Measurements from ENCODE around the gene LEKR1.
"Not testable (repeated sequence)": the region's sequence is repeated elsewhere in the genome, so short reads cannot be mapped to it uniquely, and the experiment has no call there.

The LEKR1 gene

DNA sequence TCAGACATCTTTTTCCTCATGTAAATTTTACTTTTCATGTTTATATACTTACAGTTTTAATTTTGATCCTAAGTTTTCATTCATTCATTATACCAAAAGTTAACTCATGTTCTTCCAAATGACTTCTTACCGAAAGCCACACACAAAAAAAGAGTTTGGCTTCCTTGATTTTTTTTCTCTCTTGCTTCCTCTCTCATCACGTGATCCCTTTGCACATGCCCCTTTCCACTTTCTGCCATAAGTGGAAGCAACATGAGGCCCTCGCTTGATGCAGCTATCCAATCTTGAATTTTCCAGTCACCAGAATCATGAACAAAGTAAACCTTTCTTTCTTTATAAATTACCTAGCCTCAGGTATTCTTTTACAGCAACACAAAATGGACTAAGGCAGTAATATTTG, 93.7 kb downstream of the LEKR1 start:
- Histone ChIP-seq H3K36me3 (ENCODE audit: control insufficient read depth, insufficient read depth, low read length) (no peaks in the 10 kb centered on the region), H3K4me3 (ENCODE audit: low read depth, low read length) (no peak overlapping the region), H3K9me3 (ENCODE audit: control insufficient read depth, insufficient read depth, low read length) (peaks cover 3% of the 10 kb centered on the region), H3K9ac (ENCODE audit: low read depth, low read length) (no peak overlapping the region), H3K27me3 (ENCODE audit: control insufficient read depth, insufficient read depth, low read length) (no peaks in the 10 kb centered on the region), H3K4me1 (ENCODE audit: control insufficient read depth, insufficient read depth, low read length) (peaks cover 3% of the 10 kb centered on the region)

DNA sequence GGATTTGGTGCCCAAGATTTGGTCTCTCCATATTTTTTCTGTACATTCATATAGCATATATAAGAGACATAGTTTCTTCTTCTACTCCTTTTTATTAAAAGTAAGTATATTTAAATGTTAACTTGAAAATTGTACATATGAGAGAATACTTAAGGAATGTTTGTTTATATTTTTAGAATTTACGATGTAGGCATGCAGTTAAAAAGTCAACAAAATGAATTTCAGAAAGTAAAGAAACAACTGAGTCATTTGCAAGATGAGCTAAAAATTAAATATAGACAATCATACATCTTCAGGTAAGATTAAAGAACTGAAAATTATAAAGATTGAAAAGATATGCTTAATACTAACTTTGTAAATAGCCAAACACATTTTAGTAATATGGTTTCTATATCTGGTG, 94.2 kb downstream of the LEKR1 start:
- H3K27me3 ChIP-seq (ENCODE audit: control insufficient read depth, insufficient read depth, low read length), result no peaks in the 10 kb centered on the region
- H3K4me1 ChIP-seq (ENCODE audit: control insufficient read depth, insufficient read depth, low read length), result peaks cover 3% of the 10 kb centered on the region
- no peak overlapping the region for H3K4me3 ChIP-seq (ENCODE audit: low read depth, low read length)
- peaks cover 3% of the 10 kb centered on the region for H3K9me3 ChIP-seq (ENCODE audit: control insufficient read depth, insufficient read depth, low read length)
- H3K9ac ChIP-seq (ENCODE audit: low read depth, low read length), result no peak overlapping the region
- H3K36me3 ChIP-seq (ENCODE audit: control insufficient read depth, insufficient read depth, low read length), result no peaks in the 10 kb centered on the region

DNA sequence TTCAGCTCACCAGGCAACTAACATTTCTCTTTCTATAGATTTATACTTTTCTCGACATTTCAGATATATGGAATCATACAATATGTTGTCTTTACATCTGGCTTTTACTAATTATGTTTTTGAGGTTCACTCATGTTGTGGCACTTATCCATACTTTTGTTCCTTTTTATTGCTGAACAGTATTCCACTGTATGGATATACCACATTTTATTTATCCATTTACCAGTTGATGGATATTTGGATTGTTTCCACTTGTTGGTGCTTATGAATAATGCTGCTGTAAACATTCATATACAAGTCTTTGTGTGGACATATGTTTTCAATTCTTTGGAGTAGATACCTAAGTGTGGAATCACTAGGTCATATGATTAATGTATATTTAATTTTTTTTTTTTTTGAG, 97.2 kb downstream of the LEKR1 start:
- Histone ChIP-seq H3K27me3 (ENCODE audit: control insufficient read depth, insufficient read depth, low read length) (no peaks in the 10 kb centered on the region), H3K9ac (ENCODE audit: low read depth, low read length) (no peak overlapping the region), H3K4me1 (ENCODE audit: control insufficient read depth, insufficient read depth, low read length) (peaks cover 3% of the 10 kb centered on the region), H3K4me3 (ENCODE audit: low read depth, low read length) (no peak overlapping the region), H3K9me3 (ENCODE audit: control insufficient read depth, insufficient read depth, low read length) (peaks cover 3% of the 10 kb centered on the region), H3K36me3 (ENCODE audit: control insufficient read depth, insufficient read depth, low read length) (no peaks in the 10 kb centered on the region)

DNA sequence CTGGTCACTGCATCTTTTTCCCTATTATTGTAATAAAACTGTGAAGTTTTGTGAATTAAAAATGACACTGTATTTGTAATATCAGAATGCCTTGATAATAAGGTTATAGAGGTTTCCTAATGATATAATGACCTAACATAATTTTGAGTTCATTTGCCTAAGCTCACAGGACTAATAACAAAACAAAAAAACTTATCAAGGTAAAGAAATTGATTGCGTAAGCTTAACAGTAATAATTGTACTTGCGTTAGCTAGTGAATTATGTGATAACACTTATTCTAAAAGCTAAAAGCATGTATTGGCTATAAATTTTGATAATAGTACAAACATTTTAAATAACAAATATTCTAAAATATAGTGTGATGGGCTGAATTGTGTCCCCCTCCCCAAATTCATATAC, 112.6 kb downstream of the LEKR1 start:
- Histone ChIP-seq H3K27me3 (ENCODE audit: control insufficient read depth, insufficient read depth, low read length) (no peaks in the 10 kb centered on the region), H3K9ac (ENCODE audit: low read depth, low read length) (no peak overlapping the region), H3K4me1 (ENCODE audit: control insufficient read depth, insufficient read depth, low read length) (no peaks in the 10 kb centered on the region), H3K9me3 (ENCODE audit: control insufficient read depth, insufficient read depth, low read length) (no peaks in the 10 kb centered on the region), H3K36me3 (ENCODE audit: control insufficient read depth, insufficient read depth, low read length) (no peaks in the 10 kb centered on the region), H3K4me3 (ENCODE audit: low read depth, low read length) (no peak overlapping the region)

DNA sequence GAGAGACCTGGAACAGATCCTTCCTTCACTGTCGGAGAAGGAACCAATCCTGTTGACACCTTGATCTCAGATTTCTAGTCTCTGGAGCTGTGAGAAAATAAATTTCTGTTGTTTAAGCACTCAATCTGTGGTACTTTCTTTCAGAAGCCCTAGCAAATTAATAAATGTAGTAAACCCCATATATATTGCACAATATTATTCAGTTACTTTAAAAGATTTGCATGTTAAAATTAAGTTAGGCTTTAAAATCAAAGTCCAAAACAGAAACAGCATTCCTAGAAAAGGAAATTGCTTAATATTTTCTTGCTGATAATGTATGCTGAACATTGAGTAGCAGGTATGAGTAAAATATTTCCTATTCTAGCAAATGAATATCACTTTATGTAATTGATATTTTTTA, 113.2 kb downstream of the LEKR1 start:
- Histone ChIP-seq H3K27me3 (ENCODE audit: control insufficient read depth, insufficient read depth, low read length) (no peaks in the 10 kb centered on the region), H3K9me3 (ENCODE audit: control insufficient read depth, insufficient read depth, low read length) (no peaks in the 10 kb centered on the region)

DNA sequence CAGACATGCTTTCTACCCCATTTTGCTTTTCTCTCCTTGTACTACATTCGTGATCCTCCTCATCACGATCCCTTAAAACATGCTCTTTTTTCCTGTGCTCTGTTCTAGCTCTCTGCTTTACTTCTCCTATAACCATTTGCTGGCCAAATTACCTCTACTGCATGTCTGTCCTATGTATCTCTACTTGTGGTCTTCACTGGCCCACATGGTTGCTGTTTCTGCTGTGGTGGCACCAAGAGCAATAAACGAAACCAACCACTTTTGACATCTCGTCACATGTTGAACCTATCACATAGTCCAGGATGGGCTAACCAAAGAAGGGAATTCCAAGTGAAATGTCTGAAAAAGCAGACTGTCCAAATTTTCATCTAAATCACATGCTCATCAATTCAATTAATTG, 115.2 kb downstream of the LEKR1 start:
- Histone ChIP-seq H3K36me3 (ENCODE audit: control insufficient read depth, insufficient read depth, low read length) (no peaks in the 10 kb centered on the region), H3K27me3 (ENCODE audit: control insufficient read depth, insufficient read depth, low read length) (no peaks in the 10 kb centered on the region), H3K4me1 (ENCODE audit: control insufficient read depth, insufficient read depth, low read length) (no peaks in the 10 kb centered on the region), H3K9ac (ENCODE audit: low read depth, low read length) (no peak overlapping the region), H3K9me3 (ENCODE audit: control insufficient read depth, insufficient read depth, low read length) (no peaks in the 10 kb centered on the region), H3K4me3 (ENCODE audit: low read depth, low read length) (no peak overlapping the region)

More for the DNA sequence above, 113.2 kb downstream of the LEKR1 start:
- H3K4me1 ChIP-seq (ENCODE audit: control insufficient read depth, insufficient read depth, low read length), result no peaks in the 10 kb centered on the region
- no peak overlapping the region for H3K9ac ChIP-seq (ENCODE audit: low read depth, low read length)
- H3K4me3 ChIP-seq (ENCODE audit: low read depth, low read length), result no peak overlapping the region
- no peaks in the 10 kb centered on the region for H3K36me3 ChIP-seq (ENCODE audit: control insufficient read depth, insufficient read depth, low read length)

DNA sequence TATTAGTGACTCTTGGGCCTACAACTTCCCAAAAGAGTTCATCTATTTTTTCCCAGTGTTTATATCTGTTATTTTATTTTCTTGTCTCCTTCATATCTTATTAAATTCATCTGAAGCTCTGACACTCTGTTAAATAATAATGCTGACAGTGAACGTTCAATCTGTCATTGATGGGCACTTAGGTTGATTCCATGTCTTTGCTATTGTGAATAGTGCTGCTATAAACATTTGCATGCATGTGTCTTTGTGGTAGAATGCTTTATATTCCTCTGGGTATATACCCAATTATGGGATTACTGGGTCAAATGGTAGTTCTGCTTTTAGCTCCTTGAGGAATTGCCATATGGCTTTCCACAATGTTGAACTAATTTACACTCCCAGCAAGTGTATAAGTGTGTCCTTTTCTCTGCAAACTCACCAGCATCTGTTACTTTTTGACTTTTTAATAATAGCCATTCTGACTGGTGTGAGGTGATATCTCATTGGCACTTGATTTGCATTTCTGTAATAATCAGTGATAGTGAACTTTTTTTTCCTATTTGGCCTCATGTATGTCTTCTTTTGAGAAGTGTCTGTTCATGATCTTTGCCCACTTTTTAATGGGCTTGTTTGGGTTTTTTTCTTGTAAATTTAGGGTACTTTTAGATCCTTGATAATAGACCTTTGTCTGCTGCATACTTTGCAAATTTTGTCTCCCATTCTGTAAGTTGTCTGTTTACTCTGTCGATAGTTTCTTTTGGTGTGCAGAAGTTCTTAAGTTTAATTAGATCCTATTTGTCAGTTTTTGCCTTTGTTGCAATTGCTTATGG, 122.5 kb downstream of the LEKR1 start:
- no peak overlapping the region for H3K4me3 ChIP-seq (ENCODE audit: low read depth, low read length)
- H3K36me3 ChIP-seq (ENCODE audit: control insufficient read depth, insufficient read depth, low read length), result no peaks in the 10 kb centered on the region
- no peaks in the 10 kb centered on the region for H3K9me3 ChIP-seq (ENCODE audit: control insufficient read depth, insufficient read depth, low read length)
- no peaks in the 10 kb centered on the region for H3K4me1 ChIP-seq (ENCODE audit: control insufficient read depth, insufficient read depth, low read length)
- H3K9ac ChIP-seq (ENCODE audit: low read depth, low read length), result no peak overlapping the region
- no peaks in the 10 kb centered on the region for H3K27me3 ChIP-seq (ENCODE audit: control insufficient read depth, insufficient read depth, low read length)

DNA sequence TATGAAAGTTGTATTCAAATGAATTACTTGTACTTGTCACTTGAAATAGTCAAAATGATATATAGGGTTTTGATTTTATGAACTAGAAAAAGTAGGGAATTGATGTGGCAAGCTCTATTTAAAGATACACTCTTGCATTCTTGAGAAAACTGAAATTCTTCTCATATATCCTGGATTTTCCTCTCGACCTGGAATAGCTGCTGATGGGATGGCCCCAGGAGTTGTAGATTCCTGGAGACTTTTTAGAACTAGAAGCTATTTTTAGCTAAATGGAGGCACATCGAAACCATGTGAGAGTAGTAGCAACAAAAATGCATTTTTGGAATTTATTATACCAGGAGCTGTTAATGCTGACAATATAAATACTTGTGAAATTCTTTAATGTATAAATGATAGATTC, 125.9 kb downstream of the LEKR1 start:
- H3K27me3 ChIP-seq (ENCODE audit: control insufficient read depth, insufficient read depth, low read length), result no peaks in the 10 kb centered on the region
- H3K36me3 ChIP-seq (ENCODE audit: control insufficient read depth, insufficient read depth, low read length), result no peaks in the 10 kb centered on the region
- H3K9me3 ChIP-seq (ENCODE audit: control insufficient read depth, insufficient read depth, low read length), result no peaks in the 10 kb centered on the region
- H3K4me3 ChIP-seq (ENCODE audit: low read depth, low read length), result no peak overlapping the region
- H3K9ac ChIP-seq (ENCODE audit: low read depth, low read length), result no peak overlapping the region
- H3K4me1 ChIP-seq (ENCODE audit: control insufficient read depth, insufficient read depth, low read length), result no peaks in the 10 kb centered on the region

DNA sequence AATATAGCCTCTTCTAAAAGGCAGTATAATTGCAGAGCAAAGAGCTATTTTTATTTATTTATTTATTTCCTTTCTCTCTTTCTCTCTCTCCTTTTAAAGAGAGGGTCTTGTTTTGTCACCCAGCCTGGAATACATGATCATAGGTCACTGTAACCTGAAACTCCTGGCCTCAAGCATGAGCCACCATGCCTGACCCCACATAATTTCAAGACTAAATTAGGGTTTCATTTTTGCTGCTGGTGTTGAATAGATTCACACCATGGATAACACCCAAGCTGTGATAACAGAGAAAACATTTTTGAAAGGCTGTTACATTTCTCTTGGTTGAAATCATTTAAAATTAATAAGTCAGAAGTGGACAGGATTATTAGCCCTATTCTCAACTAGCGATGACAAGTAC, 131.6 kb downstream of the LEKR1 start:
- no peaks in the 10 kb centered on the region for H3K9me3 ChIP-seq (ENCODE audit: control insufficient read depth, insufficient read depth, low read length)

DNA sequence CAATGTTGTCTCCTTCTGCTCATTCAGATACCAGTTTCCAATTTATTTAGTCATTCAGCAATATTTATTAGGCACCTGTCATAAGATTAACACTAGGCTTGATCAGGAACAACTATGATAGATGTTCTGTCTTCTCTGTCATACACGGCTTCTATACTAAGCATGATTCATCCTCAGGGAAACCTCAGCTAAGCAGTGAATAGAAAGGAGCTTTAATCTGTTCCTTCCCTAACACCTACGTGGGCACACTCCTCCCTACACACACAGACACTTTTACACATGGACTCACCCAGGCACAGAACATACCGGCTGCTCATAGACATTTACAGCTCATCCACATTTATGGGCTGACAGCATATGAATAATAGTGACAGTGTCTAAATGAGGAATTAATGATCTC, 136.9 kb downstream of the LEKR1 start:
- no peak overlapping the region for H3K4me3 ChIP-seq (ENCODE audit: low read depth, low read length)
- H3K36me3 ChIP-seq (ENCODE audit: control insufficient read depth, insufficient read depth, low read length), result no peaks in the 10 kb centered on the region
- no peaks in the 10 kb centered on the region for H3K4me1 ChIP-seq (ENCODE audit: control insufficient read depth, insufficient read depth, low read length)
- no peaks in the 10 kb centered on the region for H3K9me3 ChIP-seq (ENCODE audit: control insufficient read depth, insufficient read depth, low read length)
- H3K9ac ChIP-seq (ENCODE audit: low read depth, low read length), result no peak overlapping the region
- no peaks in the 10 kb centered on the region for H3K27me3 ChIP-seq (ENCODE audit: control insufficient read depth, insufficient read depth, low read length)

More for the DNA sequence above, 131.6 kb downstream of the LEKR1 start:
- Histone ChIP-seq H3K4me1 (ENCODE audit: control insufficient read depth, insufficient read depth, low read length) (no peaks in the 10 kb centered on the region), H3K9ac (ENCODE audit: low read depth, low read length) (no peak overlapping the region), H3K36me3 (ENCODE audit: control insufficient read depth, insufficient read depth, low read length) (no peaks in the 10 kb centered on the region), H3K27me3 (ENCODE audit: control insufficient read depth, insufficient read depth, low read length) (no peaks in the 10 kb centered on the region), H3K4me3 (ENCODE audit: low read depth, low read length) (no peak overlapping the region)

DNA sequence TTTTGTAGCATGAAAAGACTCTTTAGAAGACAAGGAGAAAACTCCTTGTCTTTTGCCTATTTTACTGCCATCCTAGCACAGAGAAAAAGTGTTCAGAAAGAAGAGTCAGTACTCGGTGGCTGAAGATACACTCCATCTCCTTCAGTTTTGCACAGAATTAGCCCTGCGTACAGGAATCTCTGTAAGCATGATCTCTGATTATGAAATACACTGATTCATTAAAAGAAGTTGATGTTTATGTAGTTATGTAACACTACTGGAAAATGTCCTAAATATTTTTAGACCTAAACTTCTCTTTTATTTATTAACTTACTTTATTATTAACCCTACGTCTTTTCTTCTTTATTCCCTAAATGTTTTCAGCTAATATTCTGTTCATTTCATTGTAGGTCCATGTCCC, 138.4 kb downstream of the LEKR1 start:
- H3K9me3 ChIP-seq (ENCODE audit: control insufficient read depth, insufficient read depth, low read length), result no peaks in the 10 kb centered on the region
- no peaks in the 10 kb centered on the region for H3K27me3 ChIP-seq (ENCODE audit: control insufficient read depth, insufficient read depth, low read length)
- H3K4me3 ChIP-seq (ENCODE audit: low read depth, low read length), result no peak overlapping the region
- no peaks in the 10 kb centered on the region for H3K4me1 ChIP-seq (ENCODE audit: control insufficient read depth, insufficient read depth, low read length)
- no peak overlapping the region for H3K9ac ChIP-seq (ENCODE audit: low read depth, low read length)
- H3K36me3 ChIP-seq (ENCODE audit: control insufficient read depth, insufficient read depth, low read length), result no peaks in the 10 kb centered on the region

DNA sequence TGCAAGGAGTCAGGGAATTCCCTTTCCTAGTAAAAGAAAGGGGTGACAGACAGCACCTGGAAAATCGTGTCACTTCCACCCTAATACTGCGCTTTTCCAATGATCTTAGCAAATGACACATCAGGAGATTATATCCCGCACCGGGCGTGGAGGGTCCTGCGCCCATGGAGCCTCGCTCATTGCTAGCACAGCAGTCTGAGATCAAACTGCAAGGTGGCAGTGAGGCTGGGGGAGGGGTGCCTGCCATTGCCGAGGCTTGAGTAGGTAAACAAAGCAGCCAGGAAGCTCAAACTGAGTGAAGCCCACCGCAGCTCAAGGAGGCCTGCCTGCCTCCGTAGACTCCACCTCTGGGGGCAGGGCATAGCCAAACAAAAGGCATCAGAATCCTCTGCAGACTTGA, 140.2 kb downstream of the LEKR1 start:
- H3K27me3 ChIP-seq (ENCODE audit: control insufficient read depth, insufficient read depth, low read length); H3K4me3 ChIP-seq (ENCODE audit: low read depth, low read length); H3K9me3 ChIP-seq (ENCODE audit: control insufficient read depth, insufficient read depth, low read length); H3K4me1 ChIP-seq (ENCODE audit: control insufficient read depth, insufficient read depth, low read length); H3K36me3 ChIP-seq (ENCODE audit: control insufficient read depth, insufficient read depth, low read length); H3K9ac ChIP-seq (ENCODE audit: low read depth, low read length): not testable (repeated sequence)

Data from iPS-15b (cell line).